Nephron (organoid): ENCODE data around the gene NCEH1.

ENCODE experiments used
- H3K27ac Mint-ChIP-seq, 3 experiments: 2 replicates each; pipeline ENCODE4 v1.8.0; 2020; ENCODE audit warnings: mixed read lengths in 3 of 3, mild to moderate bottlenecking in 2 of 3, moderate library complexity in 1 of 3
- H3K27me3 Mint-ChIP-seq: 2 replicates; pipeline ENCODE4 v1.8.0; 2021; ENCODE audit warnings: low read depth, mild to moderate bottlenecking, moderate library complexity, mixed read lengths
- H3K36me3 Mint-ChIP-seq: 2 replicates; pipeline ENCODE4 v1.8.0; 2020; ENCODE audit warnings: low read depth, mixed read lengths
- H3K4me1 Mint-ChIP-seq: 2 replicates; pipeline ENCODE4 v1.8.0; 2020; ENCODE audit warnings: mixed read lengths
- H3K4me3 Mint-ChIP-seq, 3 experiments: 2 replicates each; pipeline ENCODE4 v1.8.0; 2020; ENCODE audit warnings: mild to moderate bottlenecking in 3 of 3, mixed read lengths in 3 of 3, moderate library complexity in 2 of 3
- H3K9me3 Mint-ChIP-seq: 2 replicates; pipeline ENCODE4 v1.8.0; 2020; ENCODE audit warnings: mixed read lengths
- CTCF ChIP-seq, 3 experiments: fragments of 200-600 bp; sonication (generic); IDR thresholded peaks; one replicate each; pipeline ENCODE4 v1.5.0; 2021; ENCODE audit warnings: antibody characterized with exemption in 3 of 3; ENCODE audit not compliant: unreplicated experiment in 3 of 3

NCEH1 gene

GRCh38 chr3:172624999-172625398 lies 85.9 kb downstream of the NCEH1 start:
- TF ChIP-seq CTCF (IDR thresholded peaks at IDR 0.05; ENCODE audit: unreplicated experiment in 3 of 3): no peak
- no peaks in the 10 kb centered on the region for H3K36me3 Mint-ChIP-seq
- peak overlapping the region in 1 of 3 experiments; percentile 1 for H3K27ac Mint-ChIP-seq
- H3K4me1 Mint-ChIP-seq: peaks cover 16% of the 10 kb centered on the region
- no peaks in the 10 kb centered on the region for H3K9me3 Mint-ChIP-seq
- no peak overlapping the region for H3K4me3 Mint-ChIP-seq
- peaks cover 3% of the 10 kb centered on the region for H3K27me3 Mint-ChIP-seq

- peak overlapping the region in 1 of 3 experiments; percentile 24 for H3K4me3 Mint-ChIP-seq
These were observed 87.8 kb downstream of the NCEH1 start for GRCh38 chr3:172622916-172623700.

GRCh38 chr3:172622156-172622555 lies 88.7 kb downstream of the NCEH1 start:
- no peak for TF ChIP-seq CTCF (IDR thresholded peaks at IDR 0.05; ENCODE audit: unreplicated experiment in 3 of 3)
- peak overlapping the region in 1 of 3 experiments; percentile 54 for H3K27ac Mint-ChIP-seq
- H3K4me1 Mint-ChIP-seq: peaks cover 16% of the 10 kb centered on the region
- no peak overlapping the region for H3K4me3 Mint-ChIP-seq
- no peaks in the 10 kb centered on the region for H3K9me3 Mint-ChIP-seq
- no peaks in the 10 kb centered on the region for H3K36me3 Mint-ChIP-seq
- peaks cover 3% of the 10 kb centered on the region for H3K27me3 Mint-ChIP-seq

More at GRCh38 chr3:172622916-172623700, 87.8 kb downstream of the NCEH1 start:
- H3K27me3 Mint-ChIP-seq: peaks cover 3% of the 10 kb centered on the region
- peak; percentile 50 to 67 (median 53) for TF ChIP-seq CTCF (IDR thresholded peaks at IDR 0.05; ENCODE audit: unreplicated experiment in 3 of 3)
- peaks cover 16% of the 10 kb centered on the region for H3K4me1 Mint-ChIP-seq
- H3K9me3 Mint-ChIP-seq: no peaks in the 10 kb centered on the region
- H3K27ac Mint-ChIP-seq: peak overlapping the region in 2 of 3 experiments; percentile 51 to 54
- no peaks in the 10 kb centered on the region for H3K36me3 Mint-ChIP-seq

GRCh38 chr3:172617976-172618375 lies 92.9 kb downstream of the NCEH1 start:
- no peak overlapping the region for H3K27ac Mint-ChIP-seq

GRCh38 chr3:172617013-172617706 lies 93.7 kb downstream of the NCEH1 start:
- Mint-ChIP-seq H3K27ac (peak overlapping the region in 1 of 3 experiments; percentile 8), H3K36me3 (no peaks in the 10 kb centered on the region), H3K4me1 (peaks cover 9% of the 10 kb centered on the region), H3K4me3 (no peak overlapping the region), H3K9me3 (no peaks in the 10 kb centered on the region), H3K27me3 (peaks cover 3% of the 10 kb centered on the region)
- no peak for TF ChIP-seq CTCF (IDR thresholded peaks at IDR 0.05; ENCODE audit: unreplicated experiment in 3 of 3)

More at GRCh38 chr3:172617976-172618375, 92.9 kb downstream of the NCEH1 start:
- no peak for TF ChIP-seq CTCF (IDR thresholded peaks at IDR 0.05; ENCODE audit: unreplicated experiment in 3 of 3)
- Mint-ChIP-seq H3K9me3 (no peaks in the 10 kb centered on the region), H3K36me3 (no peaks in the 10 kb centered on the region), H3K27me3 (peaks cover 3% of the 10 kb centered on the region), H3K4me3 (no peak overlapping the region), H3K4me1 (peaks cover 17% of the 10 kb centered on the region)
